Esophagus muscularis mucosa (tissue), 4 donors: ENCODE measurements around the gene ASPSCR1. TPM values are rescaled to one million over a fixed set of nuclear protein-coding genes. Genes with fewer than 3 reads are reported as not detected.
A peak's percentile ranks its signal among the peaks of the same experiment; 100 is the strongest.

Source experiments
- DNase-seq: peaks from one replicate; pipeline ENCODE4 v3.0.0-alpha.2; 2017; ENCODE audit errors: extremely low spot score
- H3K27ac ChIP-seq, 4 donors: fragments of 200-600 bp; sonication (generic); replicated peaks in 1 of 4; 1 replicate in 3 of 4; 2 replicates in 1 of 4; pipeline ENCODE4 v1.5.1; 2016 to 2019; ENCODE audit warnings: mild to moderate bottlenecking in 1 of 4
- H3K27me3 ChIP-seq, 4 donors: fragments of 200-600 bp; sonication (generic); one replicate each; pipeline versions ENCODE4 v1.5.1 to v1.6.0; 2016 to 2019
- H3K36me3 ChIP-seq, 4 donors: fragments of 200-600 bp; sonication (generic); one replicate each; pipeline ENCODE4 v1.5.1; 2016 to 2019
- H3K4me1 ChIP-seq, 4 donors: fragments of 200-600 bp; sonication (generic); one replicate each; pipeline ENCODE4 v1.5.1; 2016 to 2019
- H3K4me3 ChIP-seq, 4 donors: fragments of 200-600 bp; sonication (generic); 1 replicate in 2 of 4; 2 replicates in 2 of 4; pipeline ENCODE4 v1.5.1; 2016 to 2019; ENCODE audit warnings: mild to moderate bottlenecking in 4 of 4, moderate library complexity in 1 of 4
- H3K9me3 ChIP-seq, 4 donors: fragments of 200-600 bp; sonication (generic); 1 replicate in 3 of 4; 2 replicates in 1 of 4; pipeline ENCODE4 v1.5.1; 2016 to 2019
- EP300 ChIP-seq: sonication (generic); formaldehyde crosslinking; IDR thresholded peaks from one replicate; pipeline ENCODE4 v1.6.1; 2017; ENCODE audit warnings: antibody characterized with exemption
- POLR2A ChIP-seq: fragments of 450-650 bp; IDR thresholded peaks from one replicate; pipeline ENCODE4 v1.6.1; 2017; ENCODE audit warnings: antibody characterized with exemption, moderate library complexity, mild to moderate bottlenecking, low read depth
- POLR2AphosphoS5 ChIP-seq, 2 donors: sonication (generic); formaldehyde crosslinking; IDR thresholded peaks; one replicate each; pipeline ENCODE4 v1.6.1; 2017; ENCODE audit warnings: antibody characterized with exemption in 2 of 2
- WGBS: methylation state at CpG from one replicate; pipeline ENCODE4 v1.1.5; 2018; 5-methylcytosine and 5-hydroxymethylcytosine counted together
- intact Hi-C: fragments of 100-400 bp; cut with DNase I; formaldehyde crosslinking; loops from one replicate; pipeline ENCODE4 v1.15.1; 2023
- total RNA-seq, 4 donors: library from RNA; depleted of rRNA; stranded (reverse); fragments of >200 nt; gene quantifications; one replicate each; pipeline versions ENCODE4 v1.1.0 to v1.2.1, GENCODE V29; 2016
- TF ChIP-seq, protein P1 (sequence below), 3 experiments: fragments of 200-600 bp in 2 of 3; fragments of 450-650 bp in 1 of 3; sonication (generic) in 2 of 3; IDR thresholded peaks; one replicate each; pipeline ENCODE4 v1.5.1; 2017 to 2019; ENCODE audit warnings: antibody characterized with exemption in 3 of 3, mild to moderate bottlenecking in 2 of 3, moderate library complexity in 1 of 3

The ASPSCR1 gene
- total RNA-seq, 4 donors from 2014 or later, result 15.9 to 18.4 (median 17.3) TPM

DNA sequence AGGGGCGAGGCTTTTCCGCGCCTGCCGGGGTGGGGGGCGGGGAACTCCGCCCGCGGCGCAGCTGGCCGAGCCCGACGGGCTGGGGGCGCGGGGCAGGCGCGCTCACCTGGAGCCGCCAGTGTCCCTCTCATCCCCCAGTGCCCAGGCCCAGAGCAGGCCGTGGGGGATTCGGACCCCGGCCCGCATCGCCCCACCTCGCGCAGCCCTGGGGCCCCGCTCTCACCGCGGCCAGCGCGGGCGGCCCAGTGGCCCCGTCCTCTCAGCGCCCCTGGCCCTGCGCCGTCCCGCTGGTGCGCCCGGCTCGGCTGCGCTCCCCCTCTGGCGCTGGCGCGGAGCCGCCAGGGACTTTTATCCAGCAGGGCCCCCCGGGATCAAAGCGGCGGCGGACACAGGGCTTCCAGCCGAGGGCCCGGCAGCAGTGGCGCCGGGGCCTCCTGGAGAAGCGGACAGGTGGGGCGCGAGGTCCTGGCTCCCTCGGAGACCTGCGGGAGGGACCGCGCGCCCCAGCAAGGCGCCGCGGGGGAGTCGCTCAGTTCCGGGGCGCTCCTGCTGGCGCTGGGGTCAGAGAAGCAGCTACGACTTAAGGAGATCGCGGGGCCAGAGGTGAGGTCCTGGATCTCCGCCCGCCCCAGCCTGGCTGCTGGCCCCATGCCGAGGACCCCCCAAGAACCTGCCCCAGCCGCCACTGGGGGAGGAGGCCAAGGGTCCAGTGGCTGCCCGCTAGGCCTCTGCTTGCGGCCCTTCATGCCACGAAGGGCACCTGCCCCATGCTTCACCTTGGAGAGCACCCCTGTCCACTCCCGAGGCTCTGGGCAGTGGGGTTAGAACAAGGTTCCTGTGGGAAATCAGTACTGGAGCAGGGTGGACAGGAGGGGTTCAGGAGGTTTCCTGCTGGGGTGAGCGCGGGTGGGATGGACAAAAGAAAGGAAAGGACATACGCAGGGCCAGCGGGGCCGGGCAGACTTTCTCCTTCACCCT, 15.6 kb upstream of the ASPSCR1 start:
- DNase-seq, result no peak
- intact Hi-C loops, result no loop called here
- Histone ChIP-seq H3K9me3 (no peaks in the 10 kb centered on the region), H3K4me3 (peak overlapping the region in 1 of 4 donors; percentile 62), H3K27me3 (peaks cover 10 to 92% (median 37%) of the 10 kb centered on the region in 4 donors), H3K27ac (no peak overlapping the region), H3K4me1 (peaks cover 16 to 39% (median 29%) of the 10 kb centered on the region in 4 donors), H3K36me3 (no peaks in the 10 kb centered on the region)
- 25% methylated on average over 16 of the region's 82 CpGs for WGBS
- TF ChIP-seq EP300 (no peak), POLR2AphosphoS5 (IDR thresholded peaks at IDR 0.05) (no peak)

GRCh38 chr17:81962499-81963441, 14.7 kb upstream of the ASPSCR1 start:
- TF ChIP-seq POLR2A, result no peak
- TF ChIP-seq, protein P1, sequence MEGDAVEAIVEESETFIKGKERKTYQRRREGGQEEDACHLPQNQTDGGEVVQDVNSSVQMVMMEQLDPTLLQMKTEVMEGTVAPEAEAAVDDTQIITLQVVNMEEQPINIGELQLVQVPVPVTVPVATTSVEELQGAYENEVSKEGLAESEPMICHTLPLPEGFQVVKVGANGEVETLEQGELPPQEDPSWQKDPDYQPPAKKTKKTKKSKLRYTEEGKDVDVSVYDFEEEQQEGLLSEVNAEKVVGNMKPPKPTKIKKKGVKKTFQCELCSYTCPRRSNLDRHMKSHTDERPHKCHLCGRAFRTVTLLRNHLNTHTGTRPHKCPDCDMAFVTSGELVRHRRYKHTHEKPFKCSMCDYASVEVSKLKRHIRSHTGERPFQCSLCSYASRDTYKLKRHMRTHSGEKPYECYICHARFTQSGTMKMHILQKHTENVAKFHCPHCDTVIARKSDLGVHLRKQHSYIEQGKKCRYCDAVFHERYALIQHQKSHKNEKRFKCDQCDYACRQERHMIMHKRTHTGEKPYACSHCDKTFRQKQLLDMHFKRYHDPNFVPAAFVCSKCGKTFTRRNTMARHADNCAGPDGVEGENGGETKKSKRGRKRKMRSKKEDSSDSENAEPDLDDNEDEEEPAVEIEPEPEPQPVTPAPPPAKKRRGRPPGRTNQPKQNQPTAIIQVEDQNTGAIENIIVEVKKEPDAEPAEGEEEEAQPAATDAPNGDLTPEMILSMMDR (IDR thresholded peaks at IDR 0.05), result no peak
- no peak for TF ChIP-seq EP300
- no peak for TF ChIP-seq POLR2AphosphoS5 (IDR thresholded peaks at IDR 0.05)
- Histone ChIP-seq H3K36me3 (no peaks in the 10 kb centered on the region), H3K27me3 (peaks cover 10 to 90% (median 36%) of the 10 kb centered on the region in 4 donors), H3K4me3 (no peak overlapping the region), H3K27ac (no peak overlapping the region), H3K9me3 (no peaks in the 10 kb centered on the region), H3K4me1 (peaks cover 22 to 49% (median 38%) of the 10 kb centered on the region in 4 donors)
- intact Hi-C loops, result no loop called here
- WGBS, result 66% methylated on average over 29 of the region's 37 CpGs
- DNase-seq, result no peak

DNA sequence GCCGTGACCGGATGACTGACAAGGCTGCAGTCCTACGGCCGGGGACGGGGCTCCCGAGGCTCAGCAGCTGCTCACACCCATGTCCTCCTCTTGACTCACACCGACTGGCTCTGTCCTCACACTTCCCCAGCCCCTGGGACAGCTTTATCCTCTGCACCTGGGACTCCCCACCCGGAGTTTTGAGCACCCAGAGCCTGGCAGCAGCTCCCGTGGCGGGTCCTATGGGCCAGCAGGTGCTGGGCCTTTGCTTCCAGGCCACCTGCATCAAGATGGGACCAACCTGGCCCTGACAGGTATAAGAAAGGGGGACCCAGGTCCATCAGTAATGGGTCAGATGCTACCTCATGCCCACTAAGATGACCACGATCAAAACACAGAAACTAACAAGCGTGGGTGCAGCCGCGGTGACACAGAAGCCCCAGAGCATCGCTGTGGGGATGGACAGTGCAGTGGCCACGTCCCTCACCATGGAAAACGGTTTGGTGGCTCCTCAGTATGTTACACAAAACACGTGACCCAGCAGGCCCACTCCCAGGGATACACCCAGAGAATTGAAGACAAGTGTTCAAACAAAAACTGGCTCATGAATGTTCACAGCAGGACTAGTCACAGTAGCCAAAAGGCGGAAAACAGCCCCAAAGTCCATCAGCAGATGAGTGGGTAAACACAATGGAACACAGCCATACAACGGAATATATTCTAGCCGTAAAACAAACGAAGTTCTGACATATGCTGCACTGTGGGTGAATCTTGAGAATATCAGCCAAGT, 13.2 kb upstream of the ASPSCR1 start:
- H3K27ac ChIP-seq, result no peak overlapping the region
- DNase-seq, result no peak
- WGBS, result 78% methylated on average over 15 of the region's 22 CpGs
- intact Hi-C loops, result no loop called here
- peaks cover 10 to 90% (median 24%) of the 10 kb centered on the region in 4 donors for H3K27me3 ChIP-seq
- H3K4me3 ChIP-seq, result no peak overlapping the region
- no peaks in the 10 kb centered on the region for H3K9me3 ChIP-seq
- TF ChIP-seq EP300 (no peak), POLR2A (no peak)
- TF ChIP-seq, protein P1 (IDR thresholded peaks at IDR 0.05), result no peak
- peaks cover 28 to 57% (median 44%) of the 10 kb centered on the region in 4 donors for H3K4me1 ChIP-seq
- no peaks in the 10 kb centered on the region for H3K36me3 ChIP-seq

- intact Hi-C loops, result no loop called here
- TF ChIP-seq, protein P1 (IDR thresholded peaks at IDR 0.05), result no peak
- TF ChIP-seq EP300, result no peak
- TF ChIP-seq POLR2AphosphoS5 (IDR thresholded peaks at IDR 0.05), result peak; percentile 35 to 69
- TF ChIP-seq POLR2A, result no peak
- Histone ChIP-seq H3K4me1 (peaks cover 18 to 34% (median 25%) of the 10 kb centered on the region in 4 donors), H3K27ac (peak overlapping the region in 2 of 4 donors; percentile 9 to 28), H3K9me3 (no peaks in the 10 kb centered on the region), H3K4me3 (no peak overlapping the region), H3K27me3 (peaks cover 0 to 73% (median 11%) of the 10 kb centered on the region in 4 donors), H3K36me3 (no peaks in the 10 kb centered on the region)
- DNase-seq, result no peak
- 81% methylated on average over 14 of the region's 41 CpGs for WGBS
Observed at GRCh38 chr17:81966343-81967243, 10.8 kb upstream of the ASPSCR1 start.
